NB4 (cell line): ENCODE data around the gene RYR2.

Experiments used
- DNase-seq: peaks from one replicate; pipeline ENCODE4 v3.0.0; 2010; ENCODE audit warnings: low read depth
- H3K4me3 ChIP-seq: one replicate; pipeline ENCODE4 v1.5.1; 2011; ENCODE audit warnings: mild to moderate bottlenecking, low read depth, low read length, moderate library complexity
- MYC ChIP-seq: IDR thresholded peaks from 2 replicates; pipeline ENCODE4 v1.6.1; 2011; ENCODE audit warnings: low read depth, low read length
- POLR2A ChIP-seq: IDR thresholded peaks from 2 replicates; pipeline ENCODE4 v1.6.1; 2011; ENCODE audit warnings: mild to moderate bottlenecking; ENCODE audit not compliant: insufficient read length; ENCODE audit errors: extremely low read depth
- TF ChIP-seq, protein P1 (sequence below): IDR thresholded peaks from 2 replicates; pipeline ENCODE4 v1.6.1; 2011; ENCODE audit warnings: low read depth, low read length
- TF ChIP-seq, protein P2 (sequence below): IDR thresholded peaks from one replicate; pipeline ENCODE4 v1.5.1; 2012; ENCODE audit warnings: low read depth, low read length

Gene RYR2

DNA sequence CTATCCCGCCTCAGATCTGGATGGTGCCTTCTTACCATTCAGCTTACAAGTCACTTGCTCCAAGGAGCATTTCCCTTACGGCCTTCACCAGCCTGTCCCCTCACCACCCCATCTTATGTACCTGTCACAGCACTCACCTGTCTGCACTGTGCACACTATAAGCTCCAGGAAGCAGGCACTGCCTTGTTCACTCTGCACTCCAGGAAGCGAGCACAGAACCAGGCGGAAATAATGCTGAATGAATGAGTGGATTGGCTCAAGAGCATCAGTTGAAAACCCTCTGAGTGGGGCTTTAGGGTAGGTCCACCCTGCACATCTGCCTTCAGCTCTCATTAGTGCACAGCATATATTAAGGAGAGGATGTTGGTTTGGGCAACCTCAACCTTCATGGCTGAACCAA lies 8.9 kb upstream of the RYR2 start:
- no peak for DNase-seq
- H3K4me3 ChIP-seq = no peak overlapping the region
- no peak for TF ChIP-seq MYC
- TF ChIP-seq, protein P1, sequence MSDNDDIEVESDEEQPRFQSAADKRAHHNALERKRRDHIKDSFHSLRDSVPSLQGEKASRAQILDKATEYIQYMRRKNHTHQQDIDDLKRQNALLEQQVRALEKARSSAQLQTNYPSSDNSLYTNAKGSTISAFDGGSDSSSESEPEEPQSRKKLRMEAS = no peak
- TF ChIP-seq, protein P2, sequence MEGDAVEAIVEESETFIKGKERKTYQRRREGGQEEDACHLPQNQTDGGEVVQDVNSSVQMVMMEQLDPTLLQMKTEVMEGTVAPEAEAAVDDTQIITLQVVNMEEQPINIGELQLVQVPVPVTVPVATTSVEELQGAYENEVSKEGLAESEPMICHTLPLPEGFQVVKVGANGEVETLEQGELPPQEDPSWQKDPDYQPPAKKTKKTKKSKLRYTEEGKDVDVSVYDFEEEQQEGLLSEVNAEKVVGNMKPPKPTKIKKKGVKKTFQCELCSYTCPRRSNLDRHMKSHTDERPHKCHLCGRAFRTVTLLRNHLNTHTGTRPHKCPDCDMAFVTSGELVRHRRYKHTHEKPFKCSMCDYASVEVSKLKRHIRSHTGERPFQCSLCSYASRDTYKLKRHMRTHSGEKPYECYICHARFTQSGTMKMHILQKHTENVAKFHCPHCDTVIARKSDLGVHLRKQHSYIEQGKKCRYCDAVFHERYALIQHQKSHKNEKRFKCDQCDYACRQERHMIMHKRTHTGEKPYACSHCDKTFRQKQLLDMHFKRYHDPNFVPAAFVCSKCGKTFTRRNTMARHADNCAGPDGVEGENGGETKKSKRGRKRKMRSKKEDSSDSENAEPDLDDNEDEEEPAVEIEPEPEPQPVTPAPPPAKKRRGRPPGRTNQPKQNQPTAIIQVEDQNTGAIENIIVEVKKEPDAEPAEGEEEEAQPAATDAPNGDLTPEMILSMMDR = no peak
- no peak for TF ChIP-seq POLR2A

DNA sequence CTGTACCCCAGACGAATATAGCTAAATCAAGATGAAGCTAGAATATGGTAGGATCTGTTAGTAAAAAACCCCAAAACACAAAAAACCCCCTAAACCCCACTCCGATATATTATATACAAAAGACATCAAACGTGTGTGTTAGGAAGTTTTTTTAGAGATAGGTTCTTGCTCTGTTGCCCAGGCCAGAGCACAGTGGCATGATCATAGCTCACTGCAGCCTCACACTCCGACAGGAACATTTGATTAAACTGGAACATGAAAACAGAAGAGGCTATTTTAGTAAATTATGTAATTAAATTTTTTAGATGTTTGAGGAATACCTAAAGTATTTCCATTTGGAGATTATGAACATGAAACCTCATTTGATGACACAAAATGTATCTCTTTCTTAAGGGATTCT lies 8.2 kb upstream of the RYR2 start:
- TF ChIP-seq, protein P1 = no peak
- TF ChIP-seq MYC = no peak
- no peak for TF ChIP-seq POLR2A
- TF ChIP-seq, protein P2 = no peak
- DNase-seq = no peak
- H3K4me3 ChIP-seq = no peak overlapping the region

DNA sequence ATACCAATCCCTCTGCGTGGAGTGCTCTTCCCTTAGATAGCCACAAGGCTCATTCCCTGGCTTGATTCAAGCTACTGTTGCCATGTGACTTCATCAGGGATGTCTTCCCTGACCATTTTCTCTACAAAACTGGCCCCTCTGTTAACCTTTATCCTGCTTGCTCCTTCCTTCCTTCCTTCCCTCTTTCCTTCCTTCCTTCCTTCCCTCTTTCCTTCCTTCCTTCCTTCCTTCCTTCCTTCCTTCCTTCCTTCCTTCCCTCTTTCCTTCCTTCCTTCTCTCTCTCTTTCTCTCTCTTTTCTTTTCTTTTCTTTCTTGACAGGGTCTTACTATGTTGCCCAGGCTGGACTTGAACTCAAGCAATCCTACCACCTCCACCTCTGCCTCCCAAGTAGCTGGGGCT lies 6.2 kb upstream of the RYR2 start:
- H3K4me3 ChIP-seq = no peak overlapping the region
- TF ChIP-seq, protein P1 = no peak
- TF ChIP-seq POLR2A (no peak), MYC (no peak)
- TF ChIP-seq, protein P2 = no peak
- DNase-seq = no peak

DNA sequence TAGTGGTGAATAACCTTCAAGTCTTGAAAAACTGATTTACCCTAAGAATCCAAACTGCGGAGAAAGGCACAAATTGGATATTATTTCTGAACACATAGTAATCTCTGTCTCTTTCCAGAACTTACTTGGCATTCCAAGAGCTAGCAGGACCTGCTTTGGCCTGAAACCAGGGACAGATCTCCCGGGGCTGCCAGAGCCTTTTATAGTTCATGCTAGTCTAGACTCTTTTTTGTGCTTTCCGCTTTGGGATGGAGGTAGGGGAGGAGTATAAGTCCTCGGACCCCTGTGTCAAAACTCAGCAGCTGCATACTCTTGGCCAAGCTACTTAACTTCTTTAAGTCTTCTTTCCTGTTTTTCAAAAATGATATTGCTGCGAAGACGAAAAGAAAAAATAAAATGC lies 3.8 kb upstream of the RYR2 start:
- no peak overlapping the region for H3K4me3 ChIP-seq
- TF ChIP-seq, protein P2 = no peak
- TF ChIP-seq, protein P1 = no peak
- TF ChIP-seq MYC (no peak), POLR2A (no peak)
- no peak for DNase-seq

DNA sequence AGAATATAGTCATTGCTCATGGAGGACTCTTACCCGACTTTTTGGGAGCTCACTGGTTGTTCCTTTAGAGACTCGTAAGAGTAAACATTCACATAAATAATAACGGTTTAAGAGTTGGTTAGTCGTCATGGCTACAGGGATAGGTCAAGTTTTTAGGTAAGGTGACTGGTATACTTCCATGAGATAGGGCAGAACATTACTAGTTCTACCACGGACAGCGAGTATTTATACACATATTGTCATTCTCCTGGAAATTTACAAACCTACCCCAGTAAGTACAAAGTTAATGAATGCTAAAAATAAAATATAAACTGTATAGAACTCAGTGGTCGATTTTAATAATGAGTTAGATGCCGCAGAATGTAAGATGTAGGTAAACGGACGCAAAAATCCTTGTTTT lies 1.2 kb upstream of the RYR2 start:
- no peak for DNase-seq
- TF ChIP-seq, protein P1 = no peak
- no peak for TF ChIP-seq MYC
- no peak for TF ChIP-seq POLR2A
- TF ChIP-seq, protein P2 = no peak
- H3K4me3 ChIP-seq = no peak overlapping the region

DNA sequence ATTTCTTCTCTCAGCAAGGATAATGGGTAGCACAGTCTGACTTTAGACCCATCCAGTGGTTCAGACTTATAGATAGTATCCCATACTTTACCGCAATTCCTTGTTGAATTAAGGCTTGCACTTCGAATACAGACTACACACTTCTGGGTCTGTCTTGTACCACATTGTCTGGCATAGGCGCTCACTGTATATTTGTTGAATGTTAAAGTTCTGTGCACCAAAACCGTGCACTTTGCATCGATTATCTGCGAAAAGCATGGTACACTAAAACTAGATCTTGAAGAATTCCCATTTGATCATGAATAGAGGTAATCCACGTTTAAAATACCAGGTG lies 556 bp upstream of the RYR2 start:
- no peak overlapping the region for H3K4me3 ChIP-seq
- no peak for DNase-seq
- TF ChIP-seq MYC (no peak), POLR2A (no peak)
- TF ChIP-seq, protein P1 = no peak
- TF ChIP-seq, protein P2 = no peak
